ENCODE data around the gene CAVIN1.

DNA sequence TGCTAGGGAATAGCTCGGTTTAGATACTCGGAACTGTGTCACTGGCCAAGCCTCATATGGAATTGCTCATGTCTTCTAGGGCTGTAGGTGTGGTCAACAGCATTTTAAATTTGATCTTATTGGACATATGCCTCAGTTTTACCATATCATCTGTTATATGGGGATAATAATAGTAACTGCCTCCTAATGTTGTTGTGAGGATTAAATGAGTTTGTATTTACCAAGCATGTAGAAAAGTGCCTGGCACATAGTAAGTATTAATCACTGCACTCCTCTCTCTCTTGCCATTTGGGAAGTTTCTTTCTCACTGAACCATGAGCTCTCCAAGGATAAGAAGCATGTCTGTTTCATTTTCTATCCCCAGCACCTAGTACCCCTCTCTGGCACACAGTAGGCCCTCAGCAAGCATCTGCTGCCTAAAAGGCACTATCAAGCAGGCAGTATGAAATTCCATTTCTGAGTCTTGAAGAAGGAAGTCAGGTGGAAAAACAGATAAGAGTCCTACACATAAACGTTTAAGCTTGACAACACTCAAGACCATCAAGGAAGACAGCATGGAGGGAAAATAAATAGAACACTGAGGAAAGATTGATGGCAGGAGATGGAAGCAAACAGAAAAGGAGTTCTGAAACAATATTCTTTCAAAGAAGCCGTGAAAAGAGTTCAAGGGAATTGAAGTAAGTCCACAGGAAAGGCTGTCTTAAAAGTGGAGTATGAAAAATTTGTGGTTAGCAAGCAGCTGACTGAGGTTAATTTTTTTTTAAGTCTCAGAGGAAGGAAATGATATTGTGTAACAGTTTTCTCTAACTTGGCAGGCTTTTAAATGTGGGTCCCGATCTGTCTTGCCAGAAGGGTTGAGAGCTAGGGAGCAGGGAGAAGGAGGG is 33.4 kb upstream of the CAVIN1 start:
- TF ChIP-seq, protein P1, sequence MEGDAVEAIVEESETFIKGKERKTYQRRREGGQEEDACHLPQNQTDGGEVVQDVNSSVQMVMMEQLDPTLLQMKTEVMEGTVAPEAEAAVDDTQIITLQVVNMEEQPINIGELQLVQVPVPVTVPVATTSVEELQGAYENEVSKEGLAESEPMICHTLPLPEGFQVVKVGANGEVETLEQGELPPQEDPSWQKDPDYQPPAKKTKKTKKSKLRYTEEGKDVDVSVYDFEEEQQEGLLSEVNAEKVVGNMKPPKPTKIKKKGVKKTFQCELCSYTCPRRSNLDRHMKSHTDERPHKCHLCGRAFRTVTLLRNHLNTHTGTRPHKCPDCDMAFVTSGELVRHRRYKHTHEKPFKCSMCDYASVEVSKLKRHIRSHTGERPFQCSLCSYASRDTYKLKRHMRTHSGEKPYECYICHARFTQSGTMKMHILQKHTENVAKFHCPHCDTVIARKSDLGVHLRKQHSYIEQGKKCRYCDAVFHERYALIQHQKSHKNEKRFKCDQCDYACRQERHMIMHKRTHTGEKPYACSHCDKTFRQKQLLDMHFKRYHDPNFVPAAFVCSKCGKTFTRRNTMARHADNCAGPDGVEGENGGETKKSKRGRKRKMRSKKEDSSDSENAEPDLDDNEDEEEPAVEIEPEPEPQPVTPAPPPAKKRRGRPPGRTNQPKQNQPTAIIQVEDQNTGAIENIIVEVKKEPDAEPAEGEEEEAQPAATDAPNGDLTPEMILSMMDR (IDR thresholded peaks at IDR 0.05): no peak
- TF ChIP-seq EZH2phosphoT487 (IDR thresholded peaks at IDR 0.05): no peak

Data from neural progenitor cell (in vitro differentiated cells).